ENCODE data around the gene VDAC2.

Gene VDAC2

GRCh38 chr10:75240329-75241076 lies 29.9 kb downstream of the VDAC2 start:
- TF ChIP-seq CTCF (IDR thresholded peaks at IDR 0.05; ENCODE audit: control insufficient read depth, insufficient read depth, low read depth, low read length, missing control alignments) = no peak
- DNase-seq (ENCODE audit: low read depth) = no peak
- no peak overlapping the region for H3K4me3 ChIP-seq (ENCODE audit: control insufficient read depth, low read depth, low read length)

- no peak for DNase-seq (ENCODE audit: low read depth)
- no peak for TF ChIP-seq CTCF (IDR thresholded peaks at IDR 0.05; ENCODE audit: control insufficient read depth, insufficient read depth, low read depth, low read length, missing control alignments)
- no peak overlapping the region for H3K4me3 ChIP-seq (ENCODE audit: control insufficient read depth, low read depth, low read length)
Observed at GRCh38 chr10:75243426-75243825, 32.8 kb downstream of the VDAC2 start.

GRCh38 chr10:75244487-75245353 lies 34.1 kb downstream of the VDAC2 start:
- DNase-seq (ENCODE audit: low read depth) = no peak
- TF ChIP-seq CTCF (IDR thresholded peaks at IDR 0.05; ENCODE audit: control insufficient read depth, insufficient read depth, low read depth, low read length, missing control alignments) = no peak
- H3K4me3 ChIP-seq (ENCODE audit: control insufficient read depth, low read depth, low read length) = no peak overlapping the region

GRCh38 chr10:75245354-75246250 lies 35.0 kb downstream of the VDAC2 start:
- DNase-seq (ENCODE audit: low read depth) = no peak
- H3K4me3 ChIP-seq (ENCODE audit: control insufficient read depth, low read depth, low read length) = no peak overlapping the region
- TF ChIP-seq CTCF (IDR thresholded peaks at IDR 0.05; ENCODE audit: control insufficient read depth, insufficient read depth, low read depth, low read length, missing control alignments) = no peak

GRCh38 chr10:75246506-75246905 lies 35.9 kb downstream of the VDAC2 start:
- no peak for DNase-seq (ENCODE audit: low read depth)
- TF ChIP-seq CTCF (IDR thresholded peaks at IDR 0.05; ENCODE audit: control insufficient read depth, insufficient read depth, low read depth, low read length, missing control alignments) = no peak

GRCh38 chr10:75247797-75248196 lies 37.2 kb downstream of the VDAC2 start:
- DNase-seq (ENCODE audit: low read depth) = no peak

More at GRCh38 chr10:75246506-75246905, 35.9 kb downstream of the VDAC2 start:
- H3K4me3 ChIP-seq (ENCODE audit: control insufficient read depth, low read depth, low read length) = no peak overlapping the region

More at GRCh38 chr10:75247797-75248196, 37.2 kb downstream of the VDAC2 start:
- no peak for TF ChIP-seq CTCF (IDR thresholded peaks at IDR 0.05; ENCODE audit: control insufficient read depth, insufficient read depth, low read depth, low read length, missing control alignments)
- H3K4me3 ChIP-seq (ENCODE audit: control insufficient read depth, low read depth, low read length) = no peak overlapping the region

Measured in AG09309 (cell line).